Neural cell (in vitro differentiated cells): ENCODE results near the gene NTF4. TPM values are rescaled to one million over a fixed set of nuclear protein-coding genes. Genes with fewer than 3 reads are reported as not detected.

ENCODE experiments used
- H2AFZ ChIP-seq: fragments of 200-600, 300-800 bp; sonication (generic), shearing (Covaris generic); 2 replicates; pipeline ENCODE4 v1.6.0; 2014; ENCODE audit warnings: low read depth, mild to moderate bottlenecking, antibody characterized with exemption, low read length, moderate library complexity
- H3F3A ChIP-seq: fragments of 200-600 bp; shearing (Covaris generic); 2 replicates; pipeline ENCODE4 v1.6.1; 2016; ENCODE audit warnings: mild to moderate bottlenecking, moderate library complexity, mixed read lengths, antibody characterized with exemption, low read length; ENCODE audit not compliant: insufficient read depth, poor library complexity, severe bottlenecking
- H3K27ac ChIP-seq: fragments of 200-600, 300-800 bp; sonication (generic), shearing (Covaris generic); 2 replicates; pipeline ENCODE4 v1.5.1; 2014; ENCODE audit warnings: mild to moderate bottlenecking, low read length, moderate library complexity
- H3K27me3 ChIP-seq: fragments of 300-800, 200-600 bp; sonication (generic), shearing (Covaris generic); 2 replicates; pipeline ENCODE4 v1.6.0; 2014; ENCODE audit warnings: mild to moderate bottlenecking, low read depth, low read length, moderate library complexity; ENCODE audit not compliant: insufficient read depth
- H3K36me3 ChIP-seq: fragments of 300-800, 200-600 bp; sonication (generic), shearing (Covaris generic); 2 replicates; pipeline ENCODE4 v1.5.1; 2014; ENCODE audit warnings: mild to moderate bottlenecking, antibody characterized with exemption, low read length, moderate library complexity; ENCODE audit not compliant: insufficient read depth
- H3K4me2 ChIP-seq: fragments of 300-800, 200-600 bp; sonication (generic), shearing (Covaris generic); 2 replicates; pipeline ENCODE4 v1.6.0; 2014; ENCODE audit warnings: mild to moderate bottlenecking, low read length
- H3K4me3 ChIP-seq: fragments of 300-800, 200-600 bp; sonication (generic), shearing (Covaris generic); 2 replicates; pipeline ENCODE4 v1.5.1; 2014; ENCODE audit warnings: mild to moderate bottlenecking, low read length, moderate library complexity
- H3K79me2 ChIP-seq: fragments of 200-600 bp; shearing (Covaris generic); replicated peaks from 2 replicates; pipeline ENCODE4 v1.6.0; 2014; ENCODE audit warnings: mild to moderate bottlenecking, low read length, moderate library complexity; ENCODE audit not compliant: insufficient read depth
- H3K9ac ChIP-seq: fragments of 300-800, 200-600 bp; sonication (generic), shearing (Covaris generic); 2 replicates; pipeline ENCODE4 v1.6.1; 2016; ENCODE audit warnings: mild to moderate bottlenecking, low read length, mixed read lengths
- H3K9me2 ChIP-seq: fragments of 200-600 bp; shearing (Covaris generic); 2 replicates; pipeline ENCODE4 v1.6.1; 2016; ENCODE audit warnings: mild to moderate bottlenecking, low read length, mixed read lengths; ENCODE audit not compliant: insufficient read depth
- H3K9me3 ChIP-seq: fragments of 200-600, 300-800 bp; sonication (generic), shearing (Covaris generic); 2 replicates; pipeline ENCODE4 v1.6.1; 2016; ENCODE audit warnings: mild to moderate bottlenecking, mixed run types, low read length, moderate library complexity, mixed read lengths
- H4K20me1 ChIP-seq: fragments of 200-600 bp; shearing (Covaris generic); 2 replicates; pipeline ENCODE4 v1.6.1; 2016; ENCODE audit warnings: mild to moderate bottlenecking, mixed run types; ENCODE audit not compliant: insufficient read depth
- EP300 ChIP-seq: fragments of 450-650 bp; conservative IDR thresholded peaks from 2 replicates; pipeline ENCODE4 v1.6.1; 2014; ENCODE audit warnings: antibody characterized with exemption, mild to moderate bottlenecking, moderate library complexity; ENCODE audit not compliant: poor library complexity, severe bottlenecking
- EZH2 ChIP-seq: fragments of 200-600, 300-800 bp; shearing (Covaris generic), sonication (generic); IDR thresholded peaks from 2 replicates; pipeline ENCODE4 v1.6.1; 2014; ENCODE audit warnings: antibody characterized with exemption, low read length, borderline replicate concordance, mild to moderate bottlenecking; ENCODE audit not compliant: insufficient read depth, poor library complexity, severe bottlenecking
- MXI1 ChIP-seq: fragments of 450-650 bp; conservative IDR thresholded peaks from 2 replicates; pipeline ENCODE4 v1.6.1; 2014; ENCODE audit warnings: antibody characterized with exemption, mild to moderate bottlenecking; ENCODE audit not compliant: poor library complexity, severe bottlenecking
- POLR2AphosphoS5 ChIP-seq: IDR thresholded peaks from 2 replicates; pipeline ENCODE4 v1.6.1; 2012
- RAD21 ChIP-seq: fragments of 450-650 bp; conservative IDR thresholded peaks from 2 replicates; pipeline ENCODE4 v1.6.1; 2014; ENCODE audit warnings: antibody characterized with exemption, mild to moderate bottlenecking, moderate library complexity
- SMC3 ChIP-seq: fragments of 450-650 bp; conservative IDR thresholded peaks from 2 replicates; pipeline ENCODE4 v1.6.1; 2014; ENCODE audit warnings: antibody characterized with exemption, mild to moderate bottlenecking, moderate library complexity; ENCODE audit not compliant: poor library complexity
- TAF1 ChIP-seq: IDR thresholded peaks from 2 replicates; pipeline ENCODE4 v1.6.1; 2012; ENCODE audit warnings: low read depth
- polyA plus RNA-seq: library from polyadenylated mRNA; depleted of rRNA; stranded (reverse); fragments of >200 nt; gene quantifications from 2 replicates; pipeline ENCODE4 v1.2.3, GENCODE V29; 2014
- TF ChIP-seq, protein P1 (sequence below): IDR thresholded peaks from 2 replicates; pipeline ENCODE4 v1.6.1; 2012; ENCODE audit warnings: borderline replicate concordance
- TF ChIP-seq, protein P2 (sequence below): fragments of 450-650 bp; IDR thresholded peaks from 2 replicates; pipeline ENCODE4 v1.5.1; 2014; ENCODE audit warnings: antibody characterized with exemption, mild to moderate bottlenecking, moderate library complexity; ENCODE audit not compliant: poor library complexity, severe bottlenecking

The NTF4 gene
- polyA plus RNA-seq, 1 donor from 2014 or later: not detected

DNA sequence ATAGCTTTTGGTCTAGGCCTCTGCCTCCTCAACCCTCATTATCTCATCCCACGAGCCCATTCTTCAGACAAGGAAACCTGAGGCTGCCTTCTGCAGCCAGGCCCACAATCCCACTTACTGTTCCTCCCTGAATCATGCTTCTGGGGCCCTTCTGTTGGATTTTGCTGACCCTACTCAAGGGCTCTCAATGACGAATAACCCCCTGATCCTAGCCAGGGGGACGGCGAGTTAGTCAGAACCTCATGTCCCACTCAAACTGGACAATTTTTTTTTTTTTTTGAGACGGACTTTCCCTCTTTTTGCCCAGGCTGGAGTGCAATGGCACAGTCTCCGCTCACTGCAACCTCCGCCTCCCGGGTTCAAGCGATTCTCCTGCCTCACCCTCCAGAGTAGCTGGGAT is 42.5 kb downstream of the NTF4 start (continued):
- no peak for TF ChIP-seq SMC3
- no peak for TF ChIP-seq EP300
- no peak for TF ChIP-seq POLR2AphosphoS5

DNA sequence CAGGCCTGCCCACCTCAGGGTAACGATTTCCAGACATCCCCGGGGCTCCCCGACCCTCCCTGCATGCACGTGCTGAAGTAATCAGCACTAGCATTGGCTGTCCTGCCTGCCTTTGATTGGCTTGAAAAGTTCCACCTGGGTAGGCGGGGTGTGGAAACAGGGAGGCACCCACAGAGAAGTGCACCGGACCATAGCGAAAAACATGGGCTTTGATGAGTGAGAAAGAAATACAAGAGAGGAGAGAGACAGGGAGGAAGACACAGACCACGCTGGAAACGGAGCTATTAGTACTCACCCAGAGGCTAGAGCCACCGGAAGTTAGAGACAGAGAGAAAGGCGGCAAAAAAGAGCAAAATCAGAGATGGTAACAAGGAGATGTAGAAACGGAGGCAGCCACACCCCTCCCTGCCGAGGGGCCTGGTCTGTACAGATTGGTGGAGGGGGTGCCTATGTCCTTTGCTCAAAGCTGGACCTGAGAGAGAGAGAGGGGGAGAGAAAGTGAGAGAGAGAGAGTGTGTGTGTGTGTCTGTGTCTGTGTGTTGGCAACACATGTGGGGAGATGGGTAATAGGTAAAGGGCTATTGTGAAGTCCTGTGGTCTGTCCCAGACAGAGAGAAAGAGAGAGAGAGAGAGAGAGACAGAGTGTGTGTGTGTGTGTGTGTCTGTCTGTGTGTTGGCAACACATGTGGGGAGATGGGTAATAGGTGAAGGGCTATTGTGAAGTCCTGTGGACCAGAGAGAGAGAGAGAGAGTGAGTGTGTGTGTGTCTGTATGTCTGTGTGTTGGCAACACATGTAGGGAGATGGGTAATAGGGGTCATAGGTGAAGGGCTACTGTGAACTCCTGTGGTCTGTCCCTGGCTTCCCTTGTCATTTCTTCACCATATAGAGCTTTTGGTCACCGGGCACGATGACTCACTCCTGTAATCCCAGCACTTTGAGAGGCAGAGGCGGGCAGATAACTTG is 43.4 kb downstream of the NTF4 start:
- no peak overlapping the region for H3K9ac ChIP-seq
- H3K4me2 ChIP-seq: no peak overlapping the region
- peaks cover 13% of the 10 kb centered on the region for H3K27me3 ChIP-seq
- H3K9me2 ChIP-seq: no peaks in the 10 kb centered on the region
- H3F3A ChIP-seq: no peaks in the 10 kb centered on the region
- no peak overlapping the region for H3K27ac ChIP-seq
- H3K36me3 ChIP-seq: no peaks in the 10 kb centered on the region
- no peak overlapping the region for H3K4me3 ChIP-seq
- no peak overlapping the region for H2AFZ ChIP-seq
- H4K20me1 ChIP-seq: no peaks in the 10 kb centered on the region
- no peaks in the 10 kb centered on the region for H3K79me2 ChIP-seq
- no peaks in the 10 kb centered on the region for H3K9me3 ChIP-seq
- no peak for TF ChIP-seq EZH2

DNA sequence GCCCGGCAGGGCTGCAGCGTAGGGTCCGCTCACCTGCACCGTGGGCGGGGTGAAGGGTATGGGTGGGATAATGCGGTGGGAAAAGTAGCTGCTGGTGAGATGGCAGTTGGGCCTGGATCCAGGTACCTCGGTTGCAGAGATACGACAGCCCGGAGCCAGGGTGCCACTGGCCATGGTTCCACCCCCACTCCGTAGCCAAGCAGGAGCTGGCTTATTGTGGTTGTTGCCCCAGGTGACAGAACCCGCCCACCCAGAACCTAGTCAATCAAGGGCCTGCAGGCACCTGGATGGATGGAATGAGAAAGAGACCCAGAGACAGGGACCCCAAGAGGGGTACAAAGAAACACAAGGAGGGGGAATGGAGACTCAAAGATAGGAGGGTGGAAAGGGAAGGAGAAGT is 44.3 kb downstream of the NTF4 start:
- Histone ChIP-seq H2AFZ (no peak overlapping the region), H4K20me1 (no peaks in the 10 kb centered on the region), H3K79me2 (no peaks in the 10 kb centered on the region), H3K4me2 (no peak overlapping the region), H3K9me3 (no peaks in the 10 kb centered on the region), H3K4me3 (no peak overlapping the region), H3K9ac (no peak overlapping the region), H3K9me2 (no peaks in the 10 kb centered on the region), H3F3A (no peaks in the 10 kb centered on the region), H3K27ac (no peak overlapping the region), H3K27me3 (peaks cover 13% of the 10 kb centered on the region), H3K36me3 (no peaks in the 10 kb centered on the region)
- TF ChIP-seq EZH2 (no peak), TAF1 (no peak), RAD21 (no peak), MXI1 (no peak), POLR2AphosphoS5 (no peak), EP300 (no peak), SMC3 (no peak)
- TF ChIP-seq, protein P1, sequence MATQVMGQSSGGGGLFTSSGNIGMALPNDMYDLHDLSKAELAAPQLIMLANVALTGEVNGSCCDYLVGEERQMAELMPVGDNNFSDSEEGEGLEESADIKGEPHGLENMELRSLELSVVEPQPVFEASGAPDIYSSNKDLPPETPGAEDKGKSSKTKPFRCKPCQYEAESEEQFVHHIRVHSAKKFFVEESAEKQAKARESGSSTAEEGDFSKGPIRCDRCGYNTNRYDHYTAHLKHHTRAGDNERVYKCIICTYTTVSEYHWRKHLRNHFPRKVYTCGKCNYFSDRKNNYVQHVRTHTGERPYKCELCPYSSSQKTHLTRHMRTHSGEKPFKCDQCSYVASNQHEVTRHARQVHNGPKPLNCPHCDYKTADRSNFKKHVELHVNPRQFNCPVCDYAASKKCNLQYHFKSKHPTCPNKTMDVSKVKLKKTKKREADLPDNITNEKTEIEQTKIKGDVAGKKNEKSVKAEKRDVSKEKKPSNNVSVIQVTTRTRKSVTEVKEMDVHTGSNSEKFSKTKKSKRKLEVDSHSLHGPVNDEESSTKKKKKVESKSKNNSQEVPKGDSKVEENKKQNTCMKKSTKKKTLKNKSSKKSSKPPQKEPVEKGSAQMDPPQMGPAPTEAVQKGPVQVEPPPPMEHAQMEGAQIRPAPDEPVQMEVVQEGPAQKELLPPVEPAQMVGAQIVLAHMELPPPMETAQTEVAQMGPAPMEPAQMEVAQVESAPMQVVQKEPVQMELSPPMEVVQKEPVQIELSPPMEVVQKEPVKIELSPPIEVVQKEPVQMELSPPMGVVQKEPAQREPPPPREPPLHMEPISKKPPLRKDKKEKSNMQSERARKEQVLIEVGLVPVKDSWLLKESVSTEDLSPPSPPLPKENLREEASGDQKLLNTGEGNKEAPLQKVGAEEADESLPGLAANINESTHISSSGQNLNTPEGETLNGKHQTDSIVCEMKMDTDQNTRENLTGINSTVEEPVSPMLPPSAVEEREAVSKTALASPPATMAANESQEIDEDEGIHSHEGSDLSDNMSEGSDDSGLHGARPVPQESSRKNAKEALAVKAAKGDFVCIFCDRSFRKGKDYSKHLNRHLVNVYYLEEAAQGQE: no peak
- TF ChIP-seq, protein P2, sequence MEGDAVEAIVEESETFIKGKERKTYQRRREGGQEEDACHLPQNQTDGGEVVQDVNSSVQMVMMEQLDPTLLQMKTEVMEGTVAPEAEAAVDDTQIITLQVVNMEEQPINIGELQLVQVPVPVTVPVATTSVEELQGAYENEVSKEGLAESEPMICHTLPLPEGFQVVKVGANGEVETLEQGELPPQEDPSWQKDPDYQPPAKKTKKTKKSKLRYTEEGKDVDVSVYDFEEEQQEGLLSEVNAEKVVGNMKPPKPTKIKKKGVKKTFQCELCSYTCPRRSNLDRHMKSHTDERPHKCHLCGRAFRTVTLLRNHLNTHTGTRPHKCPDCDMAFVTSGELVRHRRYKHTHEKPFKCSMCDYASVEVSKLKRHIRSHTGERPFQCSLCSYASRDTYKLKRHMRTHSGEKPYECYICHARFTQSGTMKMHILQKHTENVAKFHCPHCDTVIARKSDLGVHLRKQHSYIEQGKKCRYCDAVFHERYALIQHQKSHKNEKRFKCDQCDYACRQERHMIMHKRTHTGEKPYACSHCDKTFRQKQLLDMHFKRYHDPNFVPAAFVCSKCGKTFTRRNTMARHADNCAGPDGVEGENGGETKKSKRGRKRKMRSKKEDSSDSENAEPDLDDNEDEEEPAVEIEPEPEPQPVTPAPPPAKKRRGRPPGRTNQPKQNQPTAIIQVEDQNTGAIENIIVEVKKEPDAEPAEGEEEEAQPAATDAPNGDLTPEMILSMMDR: no peak
